CD14-positive monocyte (primary cell): ENCODE measurements around the gene SMIM13. TPM values are rescaled to one million over a fixed set of nuclear protein-coding genes. Genes with fewer than 3 reads are reported as not detected.
A peak's percentile ranks its signal among the peaks of the same experiment; 100 is the strongest.

Experiments used
- DNase-seq, 3 donors: peaks; one replicate each; pipeline ENCODE4 v3.0.0-alpha.2; 2011 to 2022
- H2AFZ ChIP-seq: 2 replicates; pipeline ENCODE4 v1.6.0; 2012; ENCODE audit warnings: mild to moderate bottlenecking, low read depth, low read length, inconsistent platforms; ENCODE audit not compliant: insufficient read depth, poor library complexity, severe bottlenecking
- H3K27ac ChIP-seq, 2 donors: 1 replicate in 1 of 2; 2 replicates in 1 of 2; pipeline ENCODE4 v1.5.1; 2012 to 2013; ENCODE audit warnings: low read length in 2 of 2, control low read depth in 1 of 2, inconsistent platforms in 1 of 2, low read depth in 1 of 2, mild to moderate bottlenecking in 1 of 2
- H3K27me3 ChIP-seq, 2 donors: one replicate each; pipeline versions ENCODE4 v1.6.0 to v1.6.1; 2011 to 2013; ENCODE audit warnings: low read length in 2 of 2; ENCODE audit not compliant: control insufficient read depth in 2 of 2, insufficient read depth in 2 of 2
- H3K36me3 ChIP-seq, 2 donors: replicated peaks in 1 of 2; 1 replicate in 1 of 2; 2 replicates in 1 of 2; pipeline versions ENCODE4 v1.5.1 to v1.6.1; 2012 to 2013; ENCODE audit warnings: low read length in 2 of 2, control low read depth in 1 of 2, inconsistent platforms in 1 of 2, mild to moderate bottlenecking in 1 of 2; ENCODE audit not compliant: insufficient read depth in 2 of 2, control insufficient read depth in 1 of 2
- H3K4me1 ChIP-seq, 2 donors: 1 replicate in 1 of 2; 2 replicates in 1 of 2; pipeline versions ENCODE4 v1.5.1 to v1.6.1; 2012 to 2013; ENCODE audit warnings: low read length in 2 of 2, control low read depth in 1 of 2, inconsistent platforms in 1 of 2, mild to moderate bottlenecking in 1 of 2, moderate library complexity in 1 of 2; ENCODE audit not compliant: insufficient read depth in 2 of 2, control insufficient read depth in 1 of 2
- H3K4me2 ChIP-seq: replicated peaks from 2 replicates; pipeline ENCODE3; 2012; ENCODE audit warnings: low read length, moderate library complexity, mild to moderate bottlenecking; ENCODE audit not compliant: poor library complexity, severe bottlenecking; ENCODE audit errors: extremely low read depth
- H3K4me3 ChIP-seq, 3 experiments: fragments of 200-600 bp in 1 of 3; sonication (generic) in 1 of 3; replicated peaks in 1 of 3; 1 replicate in 2 of 3; 2 replicates in 1 of 3; pipeline ENCODE4 v1.5.1; 2011 to 2013; ENCODE audit warnings: low read length in 3 of 3, mild to moderate bottlenecking in 3 of 3, control low read depth in 2 of 3, low read depth in 2 of 3, inconsistent platforms in 1 of 3, moderate library complexity in 1 of 3
- H3K79me2 ChIP-seq: 2 replicates; pipeline ENCODE4 v1.6.0; 2012; ENCODE audit warnings: mild to moderate bottlenecking, control low read depth, inconsistent platforms, low read length, moderate library complexity; ENCODE audit not compliant: insufficient read depth
- H3K9ac ChIP-seq: 2 replicates; pipeline ENCODE4 v1.6.0; 2017; ENCODE audit warnings: low read length, mild to moderate bottlenecking; ENCODE audit not compliant: insufficient read depth, poor library complexity, severe bottlenecking
- H3K9me3 ChIP-seq, 2 donors: replicated peaks in 1 of 2; 1 replicate in 1 of 2; 2 replicates in 1 of 2; pipeline versions ENCODE4 v1.5.1 to v1.6.1; 2012 to 2013; ENCODE audit warnings: low read length in 2 of 2, control low read depth in 1 of 2; ENCODE audit not compliant: control insufficient read depth in 1 of 2, insufficient read depth in 1 of 2
- H4K20me1 ChIP-seq: 2 replicates; pipeline ENCODE4 v1.6.0; 2012; ENCODE audit warnings: mild to moderate bottlenecking, low read length, control low read depth, moderate library complexity; ENCODE audit not compliant: insufficient read depth
- H3K27ac Mint-ChIP-seq, 7 donors: one replicate each; pipeline ENCODE4 v1.8.0; 2020; ENCODE audit warnings: mild to moderate bottlenecking in 7 of 7, mixed read lengths in 7 of 7, moderate library complexity in 6 of 7, inconsistent platforms in 2 of 7
- H3K27me3 Mint-ChIP-seq, 3 donors: one replicate each; pipeline ENCODE4 v1.8.0; 2021 to 2022; ENCODE audit warnings: low read depth in 3 of 3, mild to moderate bottlenecking in 3 of 3, mixed read lengths in 3 of 3, moderate library complexity in 3 of 3, inconsistent platforms in 1 of 3
- H3K36me3 Mint-ChIP-seq, 2 donors: one replicate each; pipeline ENCODE4 v1.8.0; 2020; ENCODE audit warnings: mixed read lengths in 2 of 2, inconsistent platforms in 1 of 2, mild to moderate bottlenecking in 1 of 2
- H3K4me1 Mint-ChIP-seq: one replicate; pipeline ENCODE4 v1.8.0; 2020; ENCODE audit warnings: mild to moderate bottlenecking, mixed read lengths
- H3K4me3 Mint-ChIP-seq, 2 donors: one replicate each; pipeline ENCODE4 v1.8.0; 2020; ENCODE audit warnings: mild to moderate bottlenecking in 2 of 2, mixed read lengths in 2 of 2, moderate library complexity in 1 of 2
- H3K9me3 Mint-ChIP-seq, 7 donors: one replicate each; pipeline ENCODE4 v1.8.0; 2020 to 2022; ENCODE audit warnings: mixed read lengths in 7 of 7, mild to moderate bottlenecking in 6 of 7, moderate library complexity in 6 of 7, inconsistent platforms in 2 of 7
- WGBS: methylation state at CpG from one replicate; pipeline ENCODE4 v1.1.5; 2013; ENCODE audit warnings: missing lambda C conversion rate; ENCODE audit not compliant: insufficient coverage; 5-methylcytosine and 5-hydroxymethylcytosine counted together
- intact Hi-C, 2 donors: fragments of 100-400 bp; cut with micrococcal nuclease; formaldehyde crosslinking; loops; one replicate each; pipeline versions ENCODE4 v1.15.0 to v1.15.1; 2023
- polyA plus RNA-seq, 3 donors: library from polyadenylated mRNA; depleted of rRNA in 1 of 3; unstranded in 2 of 3; stranded (reverse) in 1 of 3; fragments of 300-500 nt in 2 of 3; fragments of >200 nt in 1 of 3; fragmentation: Illumina TruSeq in 2 of 3; gene quantifications; 1 replicate in 2 of 3; 2 replicates in 1 of 3; pipeline ENCODE4 v1.2.3, GENCODE V29; 2012 to 2021
- TF ChIP-seq, protein P1 (sequence below): fragments of 200-600 bp; IDR thresholded peaks from one replicate; pipeline ENCODE4 v1.8.0; 2022; ENCODE audit warnings: antibody characterized with exemption, mild to moderate bottlenecking

Gene SMIM13
- polyA plus RNA-seq, 3 donors: 1.4 to 3.4 (median 2.4) TPM

DNA sequence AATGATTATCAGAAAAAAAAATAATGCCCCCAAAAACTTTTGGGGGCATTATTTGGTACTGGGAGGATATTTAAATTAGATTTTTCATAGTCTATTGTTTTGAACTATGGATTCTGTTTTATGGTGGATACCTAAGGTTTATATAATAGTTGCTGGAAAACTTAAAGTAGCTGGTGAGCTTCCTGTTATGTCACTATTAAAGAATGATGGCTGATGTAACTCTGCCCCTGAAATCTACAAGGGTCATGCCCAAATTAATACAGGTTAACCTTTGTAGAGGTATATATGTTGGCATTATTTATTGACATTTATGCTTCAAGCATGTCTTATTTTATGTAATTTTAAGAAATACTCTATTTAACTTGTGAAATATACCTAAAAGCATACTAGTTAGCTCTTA, 43.2 kb downstream of the SMIM13 start:
- Histone ChIP-seq H3K4me1 (peaks cover 5 to 7% of the 10 kb centered on the region in 2 donors), H3K9ac (no peak overlapping the region), H3K4me3 (no peak overlapping the region), H3K79me2 (no peaks in the 10 kb centered on the region), H3K27me3 (no peaks in the 10 kb centered on the region), H3K9me3 (no peaks in the 10 kb centered on the region), H3K4me2 (no peak overlapping the region), H2AFZ (no peak overlapping the region), H3K36me3 (peaks cover 15 to 19% of the 10 kb centered on the region in 2 donors), H3K27ac (no peak overlapping the region), H4K20me1 (no peaks in the 10 kb centered on the region)
- H3K4me3 Mint-ChIP-seq: no peak overlapping the region
- H3K27me3 Mint-ChIP-seq: peaks cover 0 to 1% (median 0%) of the 10 kb centered on the region in 3 donors
- intact Hi-C loops: no loop called here
- peaks cover 0 to 2% (median 0%) of the 10 kb centered on the region in 7 donors for H3K9me3 Mint-ChIP-seq
- no peak overlapping the region for H3K27ac Mint-ChIP-seq
- H3K36me3 Mint-ChIP-seq: peaks cover 20 to 21% of the 10 kb centered on the region in 2 donors
- peaks cover 17% of the 10 kb centered on the region for H3K4me1 Mint-ChIP-seq
- no peak for DNase-seq
- TF ChIP-seq, protein P1, sequence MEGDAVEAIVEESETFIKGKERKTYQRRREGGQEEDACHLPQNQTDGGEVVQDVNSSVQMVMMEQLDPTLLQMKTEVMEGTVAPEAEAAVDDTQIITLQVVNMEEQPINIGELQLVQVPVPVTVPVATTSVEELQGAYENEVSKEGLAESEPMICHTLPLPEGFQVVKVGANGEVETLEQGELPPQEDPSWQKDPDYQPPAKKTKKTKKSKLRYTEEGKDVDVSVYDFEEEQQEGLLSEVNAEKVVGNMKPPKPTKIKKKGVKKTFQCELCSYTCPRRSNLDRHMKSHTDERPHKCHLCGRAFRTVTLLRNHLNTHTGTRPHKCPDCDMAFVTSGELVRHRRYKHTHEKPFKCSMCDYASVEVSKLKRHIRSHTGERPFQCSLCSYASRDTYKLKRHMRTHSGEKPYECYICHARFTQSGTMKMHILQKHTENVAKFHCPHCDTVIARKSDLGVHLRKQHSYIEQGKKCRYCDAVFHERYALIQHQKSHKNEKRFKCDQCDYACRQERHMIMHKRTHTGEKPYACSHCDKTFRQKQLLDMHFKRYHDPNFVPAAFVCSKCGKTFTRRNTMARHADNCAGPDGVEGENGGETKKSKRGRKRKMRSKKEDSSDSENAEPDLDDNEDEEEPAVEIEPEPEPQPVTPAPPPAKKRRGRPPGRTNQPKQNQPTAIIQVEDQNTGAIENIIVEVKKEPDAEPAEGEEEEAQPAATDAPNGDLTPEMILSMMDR: no peak

- H3K4me2 ChIP-seq: no peak overlapping the region
- no peaks in the 10 kb centered on the region for H3K9me3 ChIP-seq
- no peak overlapping the region for H3K4me3 ChIP-seq
- no peaks in the 10 kb centered on the region for H4K20me1 ChIP-seq
- peaks cover 28 to 30% of the 10 kb centered on the region in 2 donors for H3K4me1 ChIP-seq
- peaks cover 0 to 5% (median 0%) of the 10 kb centered on the region in 7 donors for H3K9me3 Mint-ChIP-seq
- no peaks in the 10 kb centered on the region for H3K27me3 ChIP-seq
- H3K36me3 ChIP-seq: peaks cover 15 to 19% of the 10 kb centered on the region in 2 donors
- H3K4me3 Mint-ChIP-seq: no peak overlapping the region
- peak; percentile 35 to 89 (median 77) for DNase-seq
- TF ChIP-seq, protein P1: no peak
- intact Hi-C loops: no loop called here
- no peak overlapping the region for H2AFZ ChIP-seq
- no peaks in the 10 kb centered on the region for H3K27me3 Mint-ChIP-seq
- peak overlapping the region in 4 of 7 donors; percentile 46 to 76 (median 59) for H3K27ac Mint-ChIP-seq
- no peak overlapping the region for H3K27ac ChIP-seq
- H3K79me2 ChIP-seq: no peaks in the 10 kb centered on the region
- H3K36me3 Mint-ChIP-seq: peaks cover 19 to 22% of the 10 kb centered on the region in 2 donors
- WGBS: 100% methylated on average over 2 of the region's 3 CpGs
- no peak overlapping the region for H3K9ac ChIP-seq
- H3K4me1 Mint-ChIP-seq: peaks cover 39% of the 10 kb centered on the region
These were observed 45.7 kb downstream of the SMIM13 start for GRCh38 chr6:11139051-11139960.
